B cell (primary cell): ENCODE measurements around the gene RPS18. TPM values are rescaled to one million over a fixed set of nuclear protein-coding genes. Genes with fewer than 3 reads are reported as not detected.

Experiments
- ATAC-seq: fragments of 200-7000 bp; cut with Tn5 transposase; one replicate; pipeline ENCODE4 v1.10.0; 2021; ENCODE audit warnings: low read depth, mild to moderate bottlenecking, moderate number of reproducible peaks, moderate library complexity
- CTCF ChIA-PET: fragments of 350-600 bp; sonication (Branson Sonifier 250); formaldehyde crosslinking; loops from one replicate; lab custom pipeline; 2021; ENCODE audit warnings: antibody characterized with exemption, inconsistent platforms; lab: Charles Lee
- POLR2A ChIA-PET: fragments of 350-600 bp; sonication (Branson Sonifier 250); formaldehyde crosslinking; loops from one replicate; lab custom pipeline; 2021; ENCODE audit warnings: antibody characterized with exemption; lab: Charles Lee
- DNase-seq: peaks from one replicate; pipeline ENCODE4 v3.0.0; 2013
- H2AFZ ChIP-seq: 2 replicates; pipeline ENCODE4 v1.6.1; 2012; ENCODE audit warnings: mild to moderate bottlenecking, low read depth, low read length; ENCODE audit not compliant: insufficient read depth, poor library complexity, severe bottlenecking
- H3K27ac ChIP-seq, 2 donors: 1 replicate in 1 of 2; 2 replicates in 1 of 2; pipeline ENCODE4 v1.5.1; 2012 to 2013; ENCODE audit warnings: low read length in 2 of 2, mild to moderate bottlenecking in 2 of 2, moderate library complexity in 1 of 2
- H3K27me3 ChIP-seq, 4 experiments: fragments of 200-600 bp in 1 of 4; sonication (generic) in 1 of 4; replicated peaks in 1 of 4; 1 replicate in 2 of 4; 2 replicates in 2 of 4; pipeline versions ENCODE4 v1.6.1 to v1.7.0; 2013 to 2016; ENCODE audit warnings: low read length in 3 of 4, mild to moderate bottlenecking in 2 of 4, mixed read lengths in 1 of 4, moderate library complexity in 1 of 4; ENCODE audit not compliant: insufficient read depth in 4 of 4, control insufficient read depth in 3 of 4; ENCODE audit errors: control extremely low read depth in 1 of 4
- H3K36me3 ChIP-seq, 2 experiments: replicated peaks in 1 of 2; 1 replicate in 1 of 2; 2 replicates in 1 of 2; pipeline versions ENCODE4 v1.6.1 to v1.7.1; 2013; ENCODE audit warnings: low read length in 1 of 2; ENCODE audit not compliant: insufficient read depth in 2 of 2, control insufficient read depth in 1 of 2; ENCODE audit errors: control extremely low read depth in 1 of 2, extremely low read depth in 1 of 2
- H3K4me1 ChIP-seq, 2 donors: fragments of 200-600 bp in 1 of 2; sonication (generic) in 1 of 2; 1 replicate in 1 of 2; 2 replicates in 1 of 2; pipeline versions ENCODE4 v1.5.1 to v1.6.1; 2013 to 2017; ENCODE audit warnings: low read length in 2 of 2; ENCODE audit not compliant: control insufficient read depth in 2 of 2, insufficient read depth in 2 of 2
- H3K4me2 ChIP-seq: replicated peaks from 2 replicates; pipeline ENCODE3; 2012; ENCODE audit warnings: mild to moderate bottlenecking, low read depth, low read length; ENCODE audit not compliant: poor library complexity, severe bottlenecking
- H3K4me3 ChIP-seq, 5 experiments: fragments of 200-600 bp in 1 of 5; sonication (generic) in 1 of 5; 1 replicate in 3 of 5; 2 replicates in 2 of 5; pipeline versions ENCODE4 v1.5.1 to v1.7.0; 2011 to 2016; ENCODE audit warnings: low read length in 4 of 5, mild to moderate bottlenecking in 4 of 5, low read depth in 2 of 5, control low read depth in 1 of 5, moderate library complexity in 1 of 5; ENCODE audit not compliant: insufficient read depth in 1 of 5; ENCODE audit errors: control extremely low read depth in 1 of 5, extremely low read depth in 1 of 5
- H3K79me2 ChIP-seq: fragments of 200-600 bp; sonication (generic); one replicate; pipeline ENCODE4 v1.6.0; 2016; ENCODE audit warnings: low read length; ENCODE audit not compliant: control insufficient read depth, insufficient read depth
- H3K9ac ChIP-seq: fragments of 200-600 bp; sonication (generic); 2 replicates; pipeline ENCODE4 v1.6.1; 2017; ENCODE audit warnings: mild to moderate bottlenecking, low read length, moderate library complexity
- H3K9me3 ChIP-seq, 3 donors: one replicate each; pipeline versions ENCODE4 v1.6.1 to v1.7.1; 2013; ENCODE audit warnings: low read length in 2 of 3; ENCODE audit not compliant: control insufficient read depth in 2 of 3, insufficient read depth in 1 of 3; ENCODE audit errors: control extremely low read depth in 1 of 3
- H4K20me1 ChIP-seq: 2 replicates; pipeline ENCODE4 v1.6.0; 2012; ENCODE audit warnings: mild to moderate bottlenecking, low read length; ENCODE audit not compliant: insufficient read depth, control insufficient read depth, poor library complexity, severe bottlenecking
- H3K27ac Mint-ChIP-seq: one replicate; pipeline ENCODE4 v1.8.0; 2021; ENCODE audit warnings: mixed read lengths
- H3K27me3 Mint-ChIP-seq: one replicate; pipeline ENCODE4 v1.8.0; 2021; ENCODE audit warnings: mixed read lengths
- H3K4me1 Mint-ChIP-seq: one replicate; pipeline ENCODE4 v1.8.0; 2021; ENCODE audit warnings: mixed read lengths
- H3K4me3 Mint-ChIP-seq: one replicate; pipeline ENCODE4 v1.8.0; 2021; ENCODE audit warnings: mixed read lengths
- H3K9me3 Mint-ChIP-seq: one replicate; pipeline ENCODE4 v1.8.0; 2022; ENCODE audit warnings: mixed read lengths; ENCODE audit not compliant: insufficient read depth
- EZH2 ChIP-seq: IDR thresholded peaks from 2 replicates; pipeline ENCODE4 v1.6.1; 2012; ENCODE audit warnings: borderline replicate concordance, low read depth, mild to moderate bottlenecking, moderate library complexity, low read length; ENCODE audit not compliant: insufficient read depth, poor library complexity, severe bottlenecking
- WGBS: methylation state at CpG from one replicate; pipeline ENCODE4 v1.1.5; 2013; ENCODE audit warnings: missing lambda C conversion rate; ENCODE audit not compliant: insufficient coverage; 5-methylcytosine and 5-hydroxymethylcytosine counted together
- intact Hi-C: fragments of 100-400 bp; cut with micrococcal nuclease; formaldehyde crosslinking; loops from one replicate; pipeline ENCODE4 v1.10.0; 2022
- polyA plus RNA-seq: library from polyadenylated mRNA; depleted of rRNA; stranded (reverse); fragments of >200 nt; gene quantifications from 2 replicates; pipeline ENCODE4 v1.2.3, GENCODE V29; 2012
- total RNA-seq, 2 donors: library from RNA; stranded (reverse); fragments of 120-200 nt in 1 of 2; gene quantifications; 1 replicate in 1 of 2; 2 replicates in 1 of 2; pipeline versions ENCODE4 v1.2.3 to v1.2.4, GENCODE V29; 2013 to 2022
- TF ChIP-seq, protein P1 (sequence below): fragments of 200-600 bp; IDR thresholded peaks from one replicate; pipeline ENCODE4 v1.8.0; 2022; ENCODE audit warnings: antibody characterized with exemption, mild to moderate bottlenecking

The RPS18 gene
- total and polyA plus RNA-seq, 2 donors (not counting 1 experiment from before 2014, with no cell fraction given): 3,830 to 5,829 TPM

DNA sequence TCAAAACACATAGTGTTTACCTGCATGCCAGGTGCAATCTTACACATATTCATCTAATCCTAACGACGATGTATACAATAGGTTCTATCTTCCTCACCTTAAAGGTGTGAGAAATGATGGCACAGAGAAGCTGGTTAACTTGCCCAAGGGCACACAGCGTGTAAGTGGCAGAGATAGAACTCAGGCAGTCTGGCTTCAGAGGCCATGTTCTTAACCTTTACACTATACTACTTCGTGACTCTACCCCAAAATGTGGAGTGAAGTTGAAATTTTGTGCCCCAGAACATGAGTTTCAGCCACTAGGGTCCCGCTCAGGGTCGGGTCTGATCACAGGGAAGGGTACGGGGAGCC is 783 bp upstream of the RPS18 start:
- H2AFZ ChIP-seq: peak overlapping the region; percentile 99
- peak overlapping the region; percentile 90 for H3K4me2 ChIP-seq
- no peaks in the 10 kb centered on the region for H3K27me3 ChIP-seq
- H3K27me3 Mint-ChIP-seq: no peaks in the 10 kb centered on the region
- H4K20me1 ChIP-seq: peaks cover 20% of the 10 kb centered on the region
- WGBS: 0% methylated on average over 3 of the region's 7 CpGs
- peaks cover 57% of the 10 kb centered on the region for H3K4me1 Mint-ChIP-seq
- no peak for DNase-seq
- peak overlapping the region; percentile 89 to 94 for H3K27ac ChIP-seq
- H3K79me2 ChIP-seq: peaks cover 71% of the 10 kb centered on the region
- peak overlapping the region; percentile 81 to 95 (median 86) for H3K4me3 ChIP-seq
- H3K4me3 Mint-ChIP-seq: peak overlapping the region; percentile 94
- intact Hi-C loops: loop anchor here (1.0 to 5.0 kb wide), 6 partner anchors 22 to 311 kb away; partner anchors contain the start of genes BAK1, CUTA, RXRB and SLC39A7
- POLR2A ChIA-PET: interaction anchor here (0.6 to 2.2 kb wide), 22 partner anchors 11 to 299 kb away, joined by 3 to 36 read pairs (median 6); partner anchors contain the start of genes PFDN6, RGL2, RING1 and TAPBP
- H3K9me3 ChIP-seq: no peaks in the 10 kb centered on the region
- TF ChIP-seq, protein P1, sequence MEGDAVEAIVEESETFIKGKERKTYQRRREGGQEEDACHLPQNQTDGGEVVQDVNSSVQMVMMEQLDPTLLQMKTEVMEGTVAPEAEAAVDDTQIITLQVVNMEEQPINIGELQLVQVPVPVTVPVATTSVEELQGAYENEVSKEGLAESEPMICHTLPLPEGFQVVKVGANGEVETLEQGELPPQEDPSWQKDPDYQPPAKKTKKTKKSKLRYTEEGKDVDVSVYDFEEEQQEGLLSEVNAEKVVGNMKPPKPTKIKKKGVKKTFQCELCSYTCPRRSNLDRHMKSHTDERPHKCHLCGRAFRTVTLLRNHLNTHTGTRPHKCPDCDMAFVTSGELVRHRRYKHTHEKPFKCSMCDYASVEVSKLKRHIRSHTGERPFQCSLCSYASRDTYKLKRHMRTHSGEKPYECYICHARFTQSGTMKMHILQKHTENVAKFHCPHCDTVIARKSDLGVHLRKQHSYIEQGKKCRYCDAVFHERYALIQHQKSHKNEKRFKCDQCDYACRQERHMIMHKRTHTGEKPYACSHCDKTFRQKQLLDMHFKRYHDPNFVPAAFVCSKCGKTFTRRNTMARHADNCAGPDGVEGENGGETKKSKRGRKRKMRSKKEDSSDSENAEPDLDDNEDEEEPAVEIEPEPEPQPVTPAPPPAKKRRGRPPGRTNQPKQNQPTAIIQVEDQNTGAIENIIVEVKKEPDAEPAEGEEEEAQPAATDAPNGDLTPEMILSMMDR: no peak
- no peak for TF ChIP-seq EZH2
- peaks cover 41 to 48% of the 10 kb centered on the region in 2 donors for H3K4me1 ChIP-seq
- ATAC-seq: no peak
- H3K27ac Mint-ChIP-seq: peak overlapping the region; percentile 99
- peaks cover 24 to 62% of the 10 kb centered on the region in 2 experiments for H3K36me3 ChIP-seq
- CTCF ChIA-PET: interaction anchor here (0.7 to 1.8 kb wide), 15 partner anchors 10 to 321 kb away, joined by 3 to 15 read pairs (median 4); partner anchors contain the start of genes PFDN6, WDR46 and ZBTB22
- H3K9ac ChIP-seq: peak overlapping the region; percentile 93
- H3K9me3 Mint-ChIP-seq: no peaks in the 10 kb centered on the region
